Non-pigmented ciliary epithelial cell (primary cell): Measurements from ENCODE around the gene CTAG2.
"Not testable (repeated sequence)": the region's sequence is repeated elsewhere in the genome, so short reads cannot be mapped to it uniquely, and the experiment has no call there.

Source experiments
- DNase-seq: peaks from one replicate; pipeline ENCODE4 v3.0.0-alpha.2; 2010; ENCODE audit warnings: low read depth

CTAG2 gene

GRCh38 chrX:154653413-154653812, at the start of gene CTAG2:
CTAG2 (minus strand) TSS chrX:154653579; CDS start chrX:154653515, 64 bp downstream.
- not testable (repeated sequence) for DNase-seq

- DNase-seq, result no peak
Observed at GRCh38 chrX:154698630-154699248, 45.4 kb upstream of the CTAG2 start.

- DNase-seq, result no peak
Observed at GRCh38 chrX:154696676-154697045, 43.3 kb upstream of the CTAG2 start.

- DNase-seq, result no peak
Observed at GRCh38 chrX:154695911-154696675, 42.7 kb upstream of the CTAG2 start.

- DNase-seq, result no peak
Observed at GRCh38 chrX:154693394-154693793, 40.0 kb upstream of the CTAG2 start.

- not testable (repeated sequence) for DNase-seq
Observed at GRCh38 chrX:154690438-154690837, 37.1 kb upstream of the CTAG2 start.

GRCh38 chrX:154672084-154672483, 18.7 kb upstream of the CTAG2 start:
- DNase-seq, result not testable (repeated sequence)

GRCh38 chrX:154670848-154671247, 17.5 kb upstream of the CTAG2 start:
- not testable (repeated sequence) for DNase-seq

- no peak for DNase-seq
Observed at GRCh38 chrX:154661899-154662298, 8.5 kb upstream of the CTAG2 start.

GRCh38 chrX:154661170-154661569, 7.8 kb upstream of the CTAG2 start:
- no peak for DNase-seq

- no peak for DNase-seq
Observed at GRCh38 chrX:154660541-154660940, 7.2 kb upstream of the CTAG2 start.

GRCh38 chrX:154658957-154659356, 5.6 kb upstream of the CTAG2 start:
- DNase-seq, result no peak

GRCh38 chrX:154658187-154658586, 4.8 kb upstream of the CTAG2 start:
- no peak for DNase-seq

GRCh38 chrX:154657226-154657805, 3.9 kb upstream of the CTAG2 start:
- DNase-seq, result no peak

- DNase-seq, result no peak
Observed at GRCh38 chrX:154655786-154656185, 2.4 kb upstream of the CTAG2 start.

GRCh38 chrX:154655346-154655745, 2.0 kb upstream of the CTAG2 start:
- no peak for DNase-seq

GRCh38 chrX:154654925-154655324, 1.5 kb upstream of the CTAG2 start:
- no peak for DNase-seq

GRCh38 chrX:154654372-154654771, 993 bp upstream of the CTAG2 start:
- DNase-seq, result no peak

GRCh38 chrX:154653048-154653401, 354 bp downstream of the CTAG2 start:
- no peak for DNase-seq

- no peak for DNase-seq
Observed at GRCh38 chrX:154652311-154653047, 900 bp downstream of the CTAG2 start.

- no peak for DNase-seq
Observed at GRCh38 chrX:154650221-154650510, 3.2 kb downstream of the CTAG2 start.

GRCh38 chrX:154649503-154650220, 3.7 kb downstream of the CTAG2 start:
- DNase-seq, result no peak
